ENCODE data around the gene RAB10. TPM values are rescaled to one million over a fixed set of nuclear protein-coding genes. Genes with fewer than 3 reads are reported as not detected.
"Not testable (repeated sequence)": the region's sequence is repeated elsewhere in the genome, so short reads cannot be mapped to it uniquely, and the experiment has no call there.

The RAB10 gene
- total and polyA plus RNA-seq, 4 donors = 37.6 to 149 (median 85.2) TPM

- no peak overlapping the region for H3K27ac ChIP-seq (ENCODE audit: low read depth in 1 of 2, low read length in 1 of 2)
- peaks cover 0 to 9% (median 0%) of the 10 kb centered on the region in 4 donors for H3K36me3 ChIP-seq (ENCODE audit: control insufficient read depth in 4 of 4, insufficient read depth in 4 of 4, low read length in 4 of 4)
- peaks cover 0 to 6% (median 0%) of the 10 kb centered on the region in 5 donors for H3K4me1 ChIP-seq (ENCODE audit: control insufficient read depth in 5 of 5, insufficient read depth in 5 of 5, low read length in 5 of 5)
Observed at GRCh38 chr2:26078939-26079338, 45.1 kb downstream of the RAB10 start.

GRCh38 chr2:26080356-26080755 is 46.5 kb downstream of the RAB10 start:
- Histone ChIP-seq H3K9me3 (ENCODE audit: control insufficient read depth in 4 of 4, insufficient read depth in 3 of 4, low read length in 3 of 4) (peaks cover 0 to 10% (median 1%) of the 10 kb centered on the region in 4 donors), H3K27me3 (ENCODE audit: control insufficient read depth in 3 of 3, insufficient read depth in 3 of 3, low read length in 2 of 3) (no peaks in the 10 kb centered on the region), H3K9ac (ENCODE audit: insufficient read depth in 1 of 2, low read length in 2 of 2) (no peak overlapping the region), H3K36me3 (ENCODE audit: control insufficient read depth in 4 of 4, insufficient read depth in 4 of 4, low read length in 4 of 4) (peaks cover 0 to 9% (median 1%) of the 10 kb centered on the region in 4 donors), H3K4me1 (ENCODE audit: control insufficient read depth in 5 of 5, insufficient read depth in 5 of 5, low read length in 5 of 5) (peaks cover 0 to 4% (median 0%) of the 10 kb centered on the region in 5 donors), H3K27ac (ENCODE audit: low read depth in 1 of 2, low read length in 1 of 2) (no peak overlapping the region), H3K4me3 (no peak overlapping the region)
- ATAC-seq (ENCODE audit: insufficient read depth, low FRiP score) (no peak), DNase-seq (no peak)
- no peak for TF ChIP-seq CTCF (IDR thresholded peaks at IDR 0.05; ENCODE audit: control extremely low read depth, extremely low read depth)
- 97% methylated on average over 1 of the region's 1 CpG for WGBS, 2 donors

More at GRCh38 chr2:26078939-26079338, 45.1 kb downstream of the RAB10 start:
- Histone ChIP-seq H3K27me3 (ENCODE audit: control insufficient read depth in 3 of 3, insufficient read depth in 3 of 3, low read length in 2 of 3) (no peaks in the 10 kb centered on the region), H3K4me3 (no peak overlapping the region), H3K9me3 (ENCODE audit: control insufficient read depth in 4 of 4, insufficient read depth in 3 of 4, low read length in 3 of 4) (peaks cover 0 to 4% (median 1%) of the 10 kb centered on the region in 4 donors), H3K9ac (ENCODE audit: insufficient read depth in 1 of 2, low read length in 2 of 2) (no peak overlapping the region)
- ATAC-seq (ENCODE audit: insufficient read depth, low FRiP score) = no peak
- 96 to 97% methylated on average over 3 of the region's 3 CpGs for WGBS, 2 donors
- TF ChIP-seq CTCF (IDR thresholded peaks at IDR 0.05; ENCODE audit: control extremely low read depth, extremely low read depth) = no peak
- DNase-seq = no peak

GRCh38 chr2:26080925-26081324 is 47.0 kb downstream of the RAB10 start:
- DNase-seq; ATAC-seq (ENCODE audit: insufficient read depth, low FRiP score); H3K4me3 ChIP-seq; H3K9ac ChIP-seq (ENCODE audit: insufficient read depth in 1 of 2, low read length in 2 of 2); H3K27ac ChIP-seq (ENCODE audit: low read depth in 1 of 2, low read length in 1 of 2); H3K36me3 ChIP-seq (ENCODE audit: control insufficient read depth in 4 of 4, insufficient read depth in 4 of 4, low read length in 4 of 4); H3K9me3 ChIP-seq (ENCODE audit: control insufficient read depth in 4 of 4, insufficient read depth in 3 of 4, low read length in 3 of 4); H3K27me3 ChIP-seq (ENCODE audit: control insufficient read depth in 3 of 3, insufficient read depth in 3 of 3, low read length in 2 of 3); H3K4me1 ChIP-seq (ENCODE audit: control insufficient read depth in 5 of 5, insufficient read depth in 5 of 5, low read length in 5 of 5): not testable (repeated sequence)
- WGBS, 2 donors = 97% methylated on average over 3 of the region's 3 CpGs

- no peak overlapping the region for H3K9ac ChIP-seq (ENCODE audit: insufficient read depth in 1 of 2, low read length in 2 of 2)
- H3K36me3 ChIP-seq (ENCODE audit: control insufficient read depth in 4 of 4, insufficient read depth in 4 of 4, low read length in 4 of 4) = peaks cover 0 to 9% (median 3%) of the 10 kb centered on the region in 4 donors
- TF ChIP-seq CTCF (IDR thresholded peaks at IDR 0.05; ENCODE audit: control extremely low read depth, extremely low read depth) = no peak
- peaks cover 0 to under 1% (median 0%) of the 10 kb centered on the region in 5 donors for H3K4me1 ChIP-seq (ENCODE audit: control insufficient read depth in 5 of 5, insufficient read depth in 5 of 5, low read length in 5 of 5)
- H3K27ac ChIP-seq (ENCODE audit: low read depth in 1 of 2, low read length in 1 of 2) = no peak overlapping the region
- H3K27me3 ChIP-seq (ENCODE audit: control insufficient read depth in 3 of 3, insufficient read depth in 3 of 3, low read length in 2 of 3) = no peaks in the 10 kb centered on the region
- no peak overlapping the region for H3K4me3 ChIP-seq
- peaks cover 0 to 10% (median 1%) of the 10 kb centered on the region in 4 donors for H3K9me3 ChIP-seq (ENCODE audit: control insufficient read depth in 4 of 4, insufficient read depth in 3 of 4, low read length in 3 of 4)
- no peak for ATAC-seq (ENCODE audit: insufficient read depth, low FRiP score)
- WGBS, 2 donors = 47 to 75% methylated on average over 5 of the region's 5 CpGs
- DNase-seq = no peak
Observed at GRCh38 chr2:26081556-26081955, 47.7 kb downstream of the RAB10 start.
